GM13977 (cell line): Measurements from ENCODE around the gene CATSPERD.

ENCODE experiments used
- DNase-seq: peaks from one replicate; pipeline ENCODE4 v3.0.0; 2012; ENCODE audit warnings: low spot score
- in situ Hi-C: fragments of 300-500 bp; cut with MboI; formaldehyde crosslinking; loops from one replicate; pipeline ENCODE4 v1.12.0; 2022; ENCODE audit warnings: low sequenced_read_pairs, low pct_unique_long_range_greater_than_20kb, mixed read lengths, inconsistent platforms; ENCODE audit not compliant: unreplicated experiment
- TF ChIP-seq, protein P1 (sequence below): IDR thresholded peaks from 2 replicates; pipeline ENCODE4 v1.5.1; 2012; ENCODE audit warnings: mild to moderate bottlenecking, control low read depth; ENCODE audit not compliant: insufficient read depth; ENCODE audit errors: extremely low read depth, missing control alignments

Gene CATSPERD

DNA sequence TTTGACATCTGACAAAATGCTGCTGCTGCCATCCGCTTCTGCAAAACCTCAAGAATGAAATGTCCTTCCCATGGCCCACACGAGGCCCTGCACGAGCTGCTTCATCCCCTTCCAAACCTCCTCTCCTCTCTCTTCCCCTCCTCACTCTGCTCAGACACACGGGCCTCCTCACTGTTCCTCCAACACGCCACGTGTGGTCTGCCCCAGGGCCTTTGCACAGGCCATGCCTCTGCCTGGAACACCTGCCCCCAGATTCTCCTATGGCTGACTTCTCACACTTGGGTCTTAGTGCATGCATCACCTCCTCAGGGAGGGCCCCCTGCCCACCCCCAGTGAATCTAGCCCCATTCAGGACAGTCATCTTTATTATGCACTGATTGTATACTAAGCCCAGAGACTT lies 100.3 kb downstream of the CATSPERD start:
- TF ChIP-seq, protein P1, sequence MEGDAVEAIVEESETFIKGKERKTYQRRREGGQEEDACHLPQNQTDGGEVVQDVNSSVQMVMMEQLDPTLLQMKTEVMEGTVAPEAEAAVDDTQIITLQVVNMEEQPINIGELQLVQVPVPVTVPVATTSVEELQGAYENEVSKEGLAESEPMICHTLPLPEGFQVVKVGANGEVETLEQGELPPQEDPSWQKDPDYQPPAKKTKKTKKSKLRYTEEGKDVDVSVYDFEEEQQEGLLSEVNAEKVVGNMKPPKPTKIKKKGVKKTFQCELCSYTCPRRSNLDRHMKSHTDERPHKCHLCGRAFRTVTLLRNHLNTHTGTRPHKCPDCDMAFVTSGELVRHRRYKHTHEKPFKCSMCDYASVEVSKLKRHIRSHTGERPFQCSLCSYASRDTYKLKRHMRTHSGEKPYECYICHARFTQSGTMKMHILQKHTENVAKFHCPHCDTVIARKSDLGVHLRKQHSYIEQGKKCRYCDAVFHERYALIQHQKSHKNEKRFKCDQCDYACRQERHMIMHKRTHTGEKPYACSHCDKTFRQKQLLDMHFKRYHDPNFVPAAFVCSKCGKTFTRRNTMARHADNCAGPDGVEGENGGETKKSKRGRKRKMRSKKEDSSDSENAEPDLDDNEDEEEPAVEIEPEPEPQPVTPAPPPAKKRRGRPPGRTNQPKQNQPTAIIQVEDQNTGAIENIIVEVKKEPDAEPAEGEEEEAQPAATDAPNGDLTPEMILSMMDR = no peak
- DNase-seq = no peak
- in situ Hi-C loops = loop anchor here (25.0 kb wide), 1 partner anchor 192 kb away; no protein-coding TSS in a partner anchor

DNA sequence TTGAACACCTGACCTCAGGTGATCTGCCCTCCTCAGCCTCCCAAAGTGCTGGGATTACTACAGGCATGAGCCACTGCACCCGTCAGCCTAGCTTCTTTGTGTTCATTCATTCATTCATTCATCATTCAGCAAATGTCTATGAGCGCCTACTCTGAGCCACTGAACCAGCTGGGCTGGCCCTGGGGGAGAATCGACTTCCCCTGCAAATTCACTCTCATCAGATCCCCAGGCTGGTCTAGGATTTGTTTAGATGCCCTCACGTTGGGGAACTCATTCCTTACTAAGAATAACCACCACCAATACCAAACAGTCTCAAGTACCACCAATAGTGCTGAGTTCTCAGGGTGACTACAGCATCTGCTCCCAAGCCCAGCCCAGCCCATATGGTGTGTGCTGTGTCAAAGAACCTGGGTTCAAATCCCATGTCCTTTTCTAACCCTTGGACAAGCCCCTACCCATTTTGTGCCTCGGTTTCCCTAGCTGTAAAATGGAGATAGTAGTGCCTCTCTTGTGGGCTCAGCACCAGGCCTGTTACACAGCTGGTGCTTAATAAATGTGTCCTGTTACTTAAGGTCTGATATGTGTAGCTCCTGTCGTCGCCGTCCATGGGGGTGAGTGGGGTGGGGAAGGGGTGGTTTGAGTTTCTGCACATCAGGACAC lies 101.2 kb downstream of the CATSPERD start:
- TF ChIP-seq, protein P1 = no peak
- in situ Hi-C loops = loop anchor here (25.0 kb wide), 1 partner anchor 191 kb away; no protein-coding TSS in a partner anchor
- DNase-seq = no peak

DNA sequence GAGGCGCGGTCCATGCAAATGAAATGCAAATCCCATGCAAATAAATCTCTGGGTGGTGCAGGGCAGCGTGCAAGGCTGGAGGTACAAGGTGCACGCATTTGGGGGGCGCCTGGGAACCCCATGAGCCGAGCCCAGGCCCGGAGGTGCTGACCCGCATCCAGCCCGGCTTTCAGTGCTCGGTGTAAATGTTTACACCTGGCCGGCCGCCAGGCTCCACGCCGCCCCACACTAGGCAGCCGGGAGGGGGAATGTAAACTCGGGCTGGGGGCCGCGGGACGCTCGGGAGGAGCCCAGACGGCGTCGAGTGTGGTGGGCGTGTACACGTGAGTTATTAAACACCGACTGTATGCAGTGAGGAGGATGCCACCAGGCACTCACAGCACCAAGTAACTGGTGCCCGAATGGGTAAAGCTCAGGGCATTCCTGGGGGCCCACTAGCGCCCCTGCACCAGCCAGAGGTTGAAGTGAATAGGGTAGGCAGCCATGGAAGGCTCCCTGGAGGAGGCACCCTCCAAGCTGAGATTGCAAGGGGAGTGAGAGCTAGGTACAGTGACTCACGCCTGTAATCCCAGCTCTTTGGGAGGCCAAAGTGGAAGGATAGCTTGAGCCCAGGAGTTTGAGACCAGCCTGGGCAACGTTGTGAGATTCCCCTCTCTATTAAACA lies 101.9 kb downstream of the CATSPERD start:
- TF ChIP-seq, protein P1 = no peak
- DNase-seq = no peak
- in situ Hi-C loops = loop anchor here (25.0 kb wide), 1 partner anchor 190 kb away; no protein-coding TSS in a partner anchor

DNA sequence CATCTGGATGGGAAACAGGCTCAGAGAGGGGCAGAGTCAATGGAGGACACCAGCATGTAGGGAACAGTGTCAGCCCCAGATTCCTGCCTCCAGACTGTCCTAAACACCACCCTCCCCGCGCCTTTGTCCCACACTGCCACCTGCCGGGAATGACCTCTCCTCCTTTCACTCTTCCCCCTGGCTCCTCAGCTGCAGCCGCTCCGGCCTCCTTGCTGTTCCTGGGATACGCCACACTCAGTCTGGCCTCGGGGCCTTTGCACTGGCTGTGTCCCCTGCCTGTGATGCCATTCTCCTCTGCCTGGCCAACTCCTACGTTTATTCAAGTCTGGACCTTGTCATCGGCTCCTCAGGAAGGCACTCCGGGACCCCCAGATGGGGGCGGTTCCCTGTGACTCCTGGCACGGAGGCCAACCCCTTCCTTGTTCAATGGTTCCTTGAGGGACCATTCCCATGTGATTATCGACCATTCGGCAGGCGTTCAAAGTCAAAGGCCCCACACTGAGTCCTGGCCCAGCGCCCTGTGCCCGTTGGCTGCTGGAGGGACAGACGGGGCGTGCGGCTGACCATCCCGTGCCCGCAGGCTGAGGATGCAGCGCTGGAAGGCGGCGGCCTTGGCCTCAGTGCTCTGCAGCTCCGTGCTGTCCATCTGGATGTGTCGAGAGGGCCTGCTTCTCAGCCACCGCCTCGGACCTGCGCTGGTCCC lies 103.3 kb downstream of the CATSPERD start:
- in situ Hi-C loops = loop anchor here (25.0 kb wide), 1 partner anchor 189 kb away; no protein-coding TSS in a partner anchor
- no peak for DNase-seq
- TF ChIP-seq, protein P1 = no peak

DNA sequence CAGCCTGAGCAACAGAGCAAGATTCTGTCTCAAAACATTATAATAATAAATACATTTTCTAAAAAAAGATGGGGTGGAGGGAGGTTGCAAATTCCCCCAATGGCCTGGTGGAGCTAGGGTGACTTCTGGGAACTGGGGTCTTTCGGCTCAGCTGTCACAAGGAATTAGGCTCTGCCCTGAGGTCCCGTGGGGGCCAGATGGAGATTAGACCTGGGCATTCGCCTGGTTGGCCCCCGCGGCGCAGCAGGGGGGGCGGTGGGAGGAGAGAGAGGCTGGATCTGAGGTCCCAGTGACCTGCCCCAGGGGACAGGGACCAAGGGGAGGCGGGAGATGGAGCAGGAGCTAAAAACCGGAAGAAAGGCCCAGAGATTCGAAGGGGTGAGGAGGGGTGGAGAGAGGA lies 104.3 kb downstream of the CATSPERD start:
- in situ Hi-C loops = loop anchor here (25.0 kb wide), 1 partner anchor 188 kb away; no protein-coding TSS in a partner anchor
- TF ChIP-seq, protein P1 = no peak
- no peak for DNase-seq

DNA sequence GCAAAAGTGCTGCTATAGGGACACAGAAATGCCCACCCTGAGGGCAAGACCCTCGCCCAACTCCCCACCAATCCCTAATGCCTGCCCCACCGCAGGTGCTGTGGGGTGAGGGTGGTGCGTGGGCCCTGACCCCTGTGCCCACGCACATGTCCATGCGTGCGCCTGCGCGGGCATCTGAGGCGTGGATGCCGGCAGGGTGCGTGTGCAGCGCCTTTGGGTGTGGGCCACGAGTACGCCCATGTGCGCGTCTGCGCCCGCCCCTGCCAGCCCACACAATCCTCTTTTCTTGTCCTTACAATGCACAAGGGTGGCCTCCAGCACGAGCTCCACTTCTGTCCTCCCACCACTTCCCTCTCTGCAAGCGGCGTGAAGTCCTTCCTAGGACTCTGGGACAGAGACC lies 104.7 kb downstream of the CATSPERD start:
- TF ChIP-seq, protein P1 = no peak
- no peak for DNase-seq
- in situ Hi-C loops = no loop called here
